Stimulated activated memory B cell treated with anti-CD40 and anti-IgM and Interleukin-4, amounts not matched to agents 10 μg/mL and 1 μg/mL and 100 μg/mL, for 72 hours (primary cell): ENCODE results near the gene DIMT1.

ENCODE experiments used
- ATAC-seq: fragments of 150-1000 bp; cut with Tn5 transposase; 2 replicates; pipeline ENCODE4 v1.10.0; 2021
- H3K27ac Mint-ChIP-seq: one replicate; pipeline ENCODE4 v1.8.0; 2022; ENCODE audit warnings: mild to moderate bottlenecking, mixed read lengths
- H3K27me3 Mint-ChIP-seq: one replicate; pipeline ENCODE4 v1.8.0; 2022; ENCODE audit warnings: mixed read lengths
- H3K36me3 Mint-ChIP-seq: one replicate; pipeline ENCODE4 v1.8.0; 2022; ENCODE audit warnings: mixed read lengths
- H3K4me1 Mint-ChIP-seq: one replicate; pipeline ENCODE4 v1.8.0; 2022; ENCODE audit warnings: mixed read lengths
- H3K4me3 Mint-ChIP-seq: one replicate; pipeline ENCODE4 v1.8.0; 2022; ENCODE audit warnings: mild to moderate bottlenecking, moderate library complexity, mixed read lengths
- H3K9me3 Mint-ChIP-seq: one replicate; pipeline ENCODE4 v1.8.0; 2022; ENCODE audit warnings: mixed read lengths

Gene DIMT1

DNA sequence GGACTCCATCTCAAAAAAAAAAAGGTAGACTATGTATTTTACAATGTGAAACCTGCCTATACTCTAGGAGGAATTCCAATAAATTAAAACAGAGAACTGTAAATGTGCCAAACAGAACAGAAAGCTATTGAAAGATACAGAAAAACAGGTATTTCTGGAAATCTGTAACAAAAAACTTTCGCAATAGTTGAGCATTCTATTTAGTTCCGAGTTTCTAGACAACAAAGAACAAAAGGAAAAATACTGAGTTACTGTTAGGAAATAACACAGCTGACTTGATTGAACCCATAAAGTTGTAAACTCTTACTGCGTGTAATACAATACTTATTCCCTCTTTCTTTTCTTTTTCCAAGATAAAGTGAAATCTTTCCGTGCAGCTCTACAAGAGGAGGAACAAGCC is 18.6 kb downstream of the DIMT1 start:
- Mint-ChIP-seq H3K9me3 (no peaks in the 10 kb centered on the region), H3K27me3 (no peaks in the 10 kb centered on the region), H3K4me1 (no peaks in the 10 kb centered on the region), H3K36me3 (peaks cover 19% of the 10 kb centered on the region), H3K4me3 (no peak overlapping the region), H3K27ac (no peak overlapping the region)
- ATAC-seq, result no peak

DNA sequence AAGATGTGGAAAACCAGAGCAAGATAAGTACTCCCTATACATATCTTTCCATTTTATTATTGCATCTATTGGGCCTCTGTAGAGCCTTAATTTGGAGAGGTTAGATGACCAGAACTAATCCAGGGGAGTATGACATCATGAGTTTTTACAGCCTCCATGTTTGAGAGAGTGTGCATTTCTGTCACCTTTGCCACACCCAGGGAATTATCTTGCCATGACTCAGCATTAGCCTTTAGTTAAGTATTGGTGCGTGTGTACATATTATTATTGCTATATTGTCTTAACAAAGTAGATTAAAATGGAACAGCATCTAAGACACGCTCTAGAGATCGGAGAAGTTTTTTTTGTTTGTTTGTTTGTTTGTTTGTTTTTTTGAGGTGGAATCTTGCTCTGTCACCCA is 27.6 kb downstream of the DIMT1 start:
- H3K9me3 Mint-ChIP-seq, result no peaks in the 10 kb centered on the region
- no peak for ATAC-seq

DNA sequence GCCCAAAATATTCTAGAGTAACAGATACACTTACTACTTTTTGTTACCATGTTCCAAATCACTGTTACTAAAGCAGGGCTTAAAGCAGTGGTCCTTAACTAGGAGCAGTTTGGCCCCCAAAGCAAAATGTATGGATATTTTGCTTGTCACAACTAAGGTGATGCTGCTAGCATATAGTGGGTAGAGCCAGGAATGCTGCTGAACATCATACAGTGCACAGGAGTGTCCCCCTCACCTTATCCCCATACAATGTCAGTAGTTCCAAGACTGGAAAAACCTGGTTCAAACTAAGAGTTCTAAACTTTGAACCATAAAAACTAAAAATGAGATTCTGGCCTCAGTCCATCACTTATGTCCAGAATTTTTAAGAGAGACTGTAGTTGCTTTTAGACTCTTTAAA is 28.1 kb downstream of the DIMT1 start:
- Mint-ChIP-seq H3K36me3 (peaks cover 51% of the 10 kb centered on the region), H3K9me3 (no peaks in the 10 kb centered on the region), H3K4me3 (no peak overlapping the region), H3K27ac (peak overlapping the region; percentile 30), H3K4me1 (no peaks in the 10 kb centered on the region), H3K27me3 (no peaks in the 10 kb centered on the region)
- ATAC-seq, result no peak

More for the DNA sequence above, 27.6 kb downstream of the DIMT1 start:
- Mint-ChIP-seq H3K27me3 (no peaks in the 10 kb centered on the region), H3K36me3 (peaks cover 52% of the 10 kb centered on the region), H3K4me1 (no peaks in the 10 kb centered on the region), H3K4me3 (no peak overlapping the region), H3K27ac (peak overlapping the region; percentile 30)

DNA sequence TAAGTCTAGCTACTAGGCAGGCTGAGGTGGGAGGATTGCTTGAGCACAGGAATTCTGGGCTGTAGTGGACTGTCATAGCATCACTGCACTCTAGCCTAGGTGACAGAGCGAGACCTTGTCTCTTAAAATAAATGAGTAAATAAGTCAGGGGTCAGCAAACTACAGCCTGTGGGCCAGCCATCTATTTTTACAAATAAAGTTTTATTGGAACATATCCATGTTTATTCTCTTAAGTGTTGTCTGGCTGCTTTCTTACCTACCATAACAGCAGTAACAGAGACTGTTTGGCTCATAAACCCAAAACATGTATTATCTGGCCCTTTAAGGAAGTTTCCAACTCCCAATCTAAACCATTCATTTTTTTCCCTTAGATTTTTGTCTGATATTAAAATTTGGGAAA is 29.6 kb downstream of the DIMT1 start:
- Mint-ChIP-seq H3K4me1 (no peaks in the 10 kb centered on the region), H3K9me3 (no peaks in the 10 kb centered on the region), H3K27me3 (no peaks in the 10 kb centered on the region), H3K36me3 (peaks cover 45% of the 10 kb centered on the region), H3K4me3 (no peak overlapping the region), H3K27ac (no peak overlapping the region)
- no peak for ATAC-seq

DNA sequence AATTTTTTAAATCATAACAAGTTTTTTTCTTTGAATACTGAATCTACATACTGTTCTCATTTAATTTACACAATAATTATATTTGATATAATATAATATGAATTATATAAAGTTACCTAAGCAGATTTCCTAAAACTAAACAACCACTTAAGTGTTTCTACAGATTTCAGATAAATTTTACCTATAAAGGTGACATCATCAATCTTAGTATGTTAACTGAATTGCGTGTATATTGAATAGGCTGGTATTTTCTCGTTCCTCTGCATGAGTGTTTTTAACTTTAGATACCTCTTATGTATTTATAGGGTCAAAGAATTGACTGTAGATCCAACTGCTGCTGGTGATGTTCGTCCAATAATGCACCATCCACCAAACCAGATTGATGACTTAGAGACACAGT is 30.3 kb downstream of the DIMT1 start:
- Mint-ChIP-seq H3K36me3 (peaks cover 43% of the 10 kb centered on the region), H3K4me1 (no peaks in the 10 kb centered on the region), H3K27me3 (no peaks in the 10 kb centered on the region), H3K4me3 (no peak overlapping the region), H3K9me3 (no peaks in the 10 kb centered on the region), H3K27ac (no peak overlapping the region)
- ATAC-seq, result no peak

GRCh38 chr5:62372600-62372999 is 31.1 kb downstream of the DIMT1 start:
- Mint-ChIP-seq H3K36me3 (peaks cover 36% of the 10 kb centered on the region), H3K4me1 (no peaks in the 10 kb centered on the region), H3K4me3 (no peak overlapping the region), H3K27ac (no peak overlapping the region), H3K9me3 (no peaks in the 10 kb centered on the region), H3K27me3 (no peaks in the 10 kb centered on the region)
- no peak for ATAC-seq

- Mint-ChIP-seq H3K27ac (no peak overlapping the region), H3K9me3 (no peaks in the 10 kb centered on the region), H3K36me3 (peaks cover 35% of the 10 kb centered on the region), H3K4me3 (no peak overlapping the region), H3K27me3 (no peaks in the 10 kb centered on the region), H3K4me1 (no peaks in the 10 kb centered on the region)
- no peak for ATAC-seq
These were observed 32.3 kb downstream of the DIMT1 start for GRCh38 chr5:62371409-62371808.

DNA sequence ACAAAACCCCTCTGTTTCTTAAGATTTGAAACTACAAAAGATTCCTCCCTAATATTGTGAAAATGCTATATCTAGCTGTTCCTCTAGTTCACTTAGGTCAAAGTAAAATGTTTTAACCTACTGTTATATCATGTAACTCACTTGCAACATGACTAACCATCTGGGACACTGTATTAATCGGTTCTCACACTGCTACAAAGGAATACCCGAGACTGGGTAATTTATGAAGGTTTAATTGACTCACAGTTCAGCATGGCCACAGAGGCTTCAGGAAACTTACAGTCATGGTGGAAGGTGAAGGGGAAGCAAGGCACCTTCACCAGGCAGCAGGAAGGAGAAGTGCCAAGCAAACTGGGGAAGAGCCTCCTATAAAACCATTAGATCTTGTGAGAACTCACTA is 34.7 kb downstream of the DIMT1 start:
- Mint-ChIP-seq H3K36me3 (peaks cover 50% of the 10 kb centered on the region), H3K27ac (peak overlapping the region; percentile 22), H3K4me1 (no peaks in the 10 kb centered on the region), H3K27me3 (no peaks in the 10 kb centered on the region), H3K4me3 (no peak overlapping the region), H3K9me3 (no peaks in the 10 kb centered on the region)
- no peak for ATAC-seq

GRCh38 chr5:62362701-62363100 is 41.0 kb downstream of the DIMT1 start:
- no peak for ATAC-seq
- Mint-ChIP-seq H3K4me1 (no peaks in the 10 kb centered on the region), H3K27ac (no peak overlapping the region), H3K4me3 (no peak overlapping the region), H3K27me3 (no peaks in the 10 kb centered on the region), H3K36me3 (peaks cover 33% of the 10 kb centered on the region), H3K9me3 (no peaks in the 10 kb centered on the region)

DNA sequence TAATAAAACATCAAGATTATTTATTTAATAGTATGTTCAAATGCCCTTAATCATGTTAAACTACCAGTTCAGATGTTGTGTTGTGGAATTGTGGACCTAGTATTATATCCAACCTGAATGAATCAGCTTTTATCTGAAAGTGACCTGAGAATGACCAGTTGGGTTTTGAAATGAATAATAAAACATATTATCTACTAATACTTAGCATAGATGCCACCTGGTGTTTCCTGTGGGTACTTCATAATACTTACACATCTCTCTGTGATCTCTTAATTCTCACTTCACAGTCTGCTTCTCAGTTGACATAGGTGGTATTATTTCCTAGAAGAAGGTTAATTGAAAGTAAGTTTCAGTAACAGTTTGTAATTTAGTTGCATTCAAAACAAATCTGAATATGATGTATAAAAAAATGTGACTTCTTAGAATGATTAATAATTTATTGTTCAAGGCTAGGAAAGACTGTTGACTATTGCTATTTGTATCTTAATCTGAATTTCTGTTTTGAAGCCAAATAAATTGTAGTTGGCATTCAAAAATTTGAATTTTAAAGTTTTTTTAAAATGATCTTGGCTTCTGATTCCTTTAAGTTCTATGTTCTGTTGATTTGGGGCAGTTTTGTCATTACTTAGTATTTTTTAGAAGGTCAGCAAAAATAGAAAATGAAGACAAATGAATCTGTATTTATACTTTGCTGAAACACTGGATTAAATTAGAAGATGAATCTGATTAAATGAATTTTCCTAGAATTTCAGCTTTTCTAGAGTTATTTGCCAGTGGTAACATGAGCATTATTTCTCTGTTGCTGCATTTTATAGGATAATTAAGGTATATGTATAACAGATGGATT is 49.5 kb downstream of the DIMT1 start:
- H3K27me3 Mint-ChIP-seq, result no peaks in the 10 kb centered on the region
- no peak overlapping the region for H3K4me3 Mint-ChIP-seq
- H3K4me1 Mint-ChIP-seq, result no peaks in the 10 kb centered on the region
- no peak overlapping the region for H3K27ac Mint-ChIP-seq
- no peaks in the 10 kb centered on the region for H3K9me3 Mint-ChIP-seq
- peaks cover 31% of the 10 kb centered on the region for H3K36me3 Mint-ChIP-seq
- ATAC-seq, result peak; percentile 45

GRCh38 chr5:62348723-62349481 is 54.8 kb downstream of the DIMT1 start:
- H3K27ac Mint-ChIP-seq, result no peak overlapping the region
- H3K36me3 Mint-ChIP-seq, result peaks cover 36% of the 10 kb centered on the region
- H3K4me1 Mint-ChIP-seq, result peaks cover 1% of the 10 kb centered on the region
- H3K4me3 Mint-ChIP-seq, result no peak overlapping the region
- no peaks in the 10 kb centered on the region for H3K9me3 Mint-ChIP-seq
- no peak for ATAC-seq
- H3K27me3 Mint-ChIP-seq, result no peaks in the 10 kb centered on the region

GRCh38 chr5:62347928-62348327 is 55.8 kb downstream of the DIMT1 start:
- Mint-ChIP-seq H3K36me3 (peaks cover 41% of the 10 kb centered on the region), H3K9me3 (no peaks in the 10 kb centered on the region), H3K4me1 (peaks cover 11% of the 10 kb centered on the region), H3K4me3 (no peak overlapping the region), H3K27ac (no peak overlapping the region), H3K27me3 (no peaks in the 10 kb centered on the region)
- no peak for ATAC-seq

GRCh38 chr5:62346748-62347147 is 57.0 kb downstream of the DIMT1 start:
- Mint-ChIP-seq H3K4me1 (peaks cover 20% of the 10 kb centered on the region), H3K27me3 (no peaks in the 10 kb centered on the region)

DNA sequence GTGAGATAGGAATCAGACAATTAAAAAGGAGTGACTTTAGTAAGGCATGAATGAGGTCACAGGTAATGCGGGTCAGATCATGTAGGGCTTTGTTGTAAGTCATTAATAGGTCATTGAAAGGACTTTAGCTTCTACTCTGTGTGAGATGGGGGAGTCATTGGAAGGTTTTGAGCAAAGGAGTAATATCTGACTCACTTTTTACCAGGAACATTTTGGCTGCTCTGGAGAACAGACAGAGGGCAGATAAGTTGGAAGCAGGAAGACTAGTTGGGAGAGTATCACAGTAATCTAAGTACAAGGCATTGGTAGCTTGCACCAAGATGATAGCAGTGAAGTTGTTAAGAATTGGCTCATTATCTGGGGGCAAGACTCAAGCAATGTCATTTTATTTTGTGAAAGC is 60.3 kb downstream of the DIMT1 start:
- H3K36me3 Mint-ChIP-seq, result peaks cover 13% of the 10 kb centered on the region
- H3K27me3 Mint-ChIP-seq, result no peaks in the 10 kb centered on the region
- no peaks in the 10 kb centered on the region for H3K9me3 Mint-ChIP-seq
- H3K27ac Mint-ChIP-seq, result peak overlapping the region; percentile 52
- no peak overlapping the region for H3K4me3 Mint-ChIP-seq
- no peak for ATAC-seq
- H3K4me1 Mint-ChIP-seq, result peaks cover 42% of the 10 kb centered on the region

More at GRCh38 chr5:62346748-62347147, 57.0 kb downstream of the DIMT1 start:
- H3K27ac Mint-ChIP-seq, result no peak overlapping the region
- no peak for ATAC-seq
- peaks cover 37% of the 10 kb centered on the region for H3K36me3 Mint-ChIP-seq
- no peak overlapping the region for H3K4me3 Mint-ChIP-seq
- no peaks in the 10 kb centered on the region for H3K9me3 Mint-ChIP-seq

DNA sequence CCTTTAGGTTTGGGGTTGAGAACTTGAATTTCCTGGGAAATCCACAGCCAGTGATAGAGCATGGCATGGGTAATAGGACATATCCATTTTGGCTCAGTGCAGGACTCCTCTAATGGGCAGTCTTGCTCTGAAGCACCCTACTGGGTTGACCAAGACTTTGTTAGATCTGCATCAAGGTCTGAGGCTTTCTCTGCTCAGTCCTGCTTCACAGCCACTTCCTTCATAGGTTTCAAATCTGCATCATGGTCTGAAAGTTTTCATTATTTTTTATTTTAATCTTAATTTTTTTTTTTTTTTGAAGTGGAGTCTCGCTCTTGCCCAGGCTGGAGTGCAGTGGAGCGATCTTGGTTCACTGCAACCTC is 61.2 kb downstream of the DIMT1 start:
- Mint-ChIP-seq H3K9me3 (no peaks in the 10 kb centered on the region), H3K4me1 (peaks cover 42% of the 10 kb centered on the region), H3K4me3 (no peak overlapping the region), H3K27ac (peak overlapping the region; percentile 52), H3K36me3 (peaks cover 12% of the 10 kb centered on the region), H3K27me3 (no peaks in the 10 kb centered on the region)
- no peak for ATAC-seq
